Bronchial epithelial cell (primary cell): ENCODE results near the gene LPO. TPM values are rescaled to one million over a fixed set of nuclear protein-coding genes. Genes with fewer than 3 reads are reported as not detected.
A peak's percentile ranks its signal among the peaks of the same experiment; 100 is the strongest.

Experiments
- DNase-seq: peaks from one replicate; pipeline ENCODE4 v3.0.0-alpha.2; 2010; ENCODE audit warnings: low read depth
- FAIRE-seq: peaks from 2 replicates; lab custom pipeline; 2011; peaks lifted over from hg19 to GRCh38; lab: Jason Lieb, UNC
- H3K27me3 ChIP-seq: 2 replicates; pipeline ENCODE4 v1.5.1; 2011; ENCODE audit warnings: low read length; ENCODE audit not compliant: control insufficient read depth, insufficient read depth
- H3K36me3 ChIP-seq: 2 replicates; pipeline ENCODE4 v1.5.1; 2011; ENCODE audit warnings: low read length; ENCODE audit not compliant: control insufficient read depth, insufficient read depth
- H3K4me3 ChIP-seq: 2 replicates; pipeline ENCODE4 v1.5.1; 2011; ENCODE audit warnings: mild to moderate bottlenecking, low read depth, low read length, control low read depth
- total RNA-seq: library from RNA; depleted of rRNA; stranded (reverse); fragments of >200 nt; gene quantifications from 2 replicates; pipeline ENCODE4 v1.2.1, GENCODE V29; 2014
- TF ChIP-seq, protein P1 (sequence below): IDR thresholded peaks from 2 replicates; pipeline ENCODE4 v1.5.1; 2011; ENCODE audit warnings: mild to moderate bottlenecking, moderate library complexity, low read length, control low read depth, inconsistent platforms; ENCODE audit not compliant: insufficient read depth, severe bottlenecking

The LPO gene
- total RNA-seq, 1 donor from 2014 or later = not detected

- TF ChIP-seq, protein P1, sequence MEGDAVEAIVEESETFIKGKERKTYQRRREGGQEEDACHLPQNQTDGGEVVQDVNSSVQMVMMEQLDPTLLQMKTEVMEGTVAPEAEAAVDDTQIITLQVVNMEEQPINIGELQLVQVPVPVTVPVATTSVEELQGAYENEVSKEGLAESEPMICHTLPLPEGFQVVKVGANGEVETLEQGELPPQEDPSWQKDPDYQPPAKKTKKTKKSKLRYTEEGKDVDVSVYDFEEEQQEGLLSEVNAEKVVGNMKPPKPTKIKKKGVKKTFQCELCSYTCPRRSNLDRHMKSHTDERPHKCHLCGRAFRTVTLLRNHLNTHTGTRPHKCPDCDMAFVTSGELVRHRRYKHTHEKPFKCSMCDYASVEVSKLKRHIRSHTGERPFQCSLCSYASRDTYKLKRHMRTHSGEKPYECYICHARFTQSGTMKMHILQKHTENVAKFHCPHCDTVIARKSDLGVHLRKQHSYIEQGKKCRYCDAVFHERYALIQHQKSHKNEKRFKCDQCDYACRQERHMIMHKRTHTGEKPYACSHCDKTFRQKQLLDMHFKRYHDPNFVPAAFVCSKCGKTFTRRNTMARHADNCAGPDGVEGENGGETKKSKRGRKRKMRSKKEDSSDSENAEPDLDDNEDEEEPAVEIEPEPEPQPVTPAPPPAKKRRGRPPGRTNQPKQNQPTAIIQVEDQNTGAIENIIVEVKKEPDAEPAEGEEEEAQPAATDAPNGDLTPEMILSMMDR = no peak
- DNase-seq = no peak
- Histone ChIP-seq H3K36me3 (no peaks in the 10 kb centered on the region), H3K4me3 (no peak overlapping the region), H3K27me3 (peaks cover 2% of the 10 kb centered on the region)
- FAIRE-seq = peak; percentile 89
Measured at GRCh38 chr17:58236394-58236793, 2.0 kb upstream of the LPO start.

- H3K36me3 ChIP-seq = no peaks in the 10 kb centered on the region
- no peak for FAIRE-seq
- H3K27me3 ChIP-seq = peaks cover 16% of the 10 kb centered on the region
- no peak for DNase-seq
- H3K4me3 ChIP-seq = no peak overlapping the region
- TF ChIP-seq, protein P1 = no peak
Measured at GRCh38 chr17:58239987-58240386, 1.6 kb downstream of the LPO start.

DNA sequence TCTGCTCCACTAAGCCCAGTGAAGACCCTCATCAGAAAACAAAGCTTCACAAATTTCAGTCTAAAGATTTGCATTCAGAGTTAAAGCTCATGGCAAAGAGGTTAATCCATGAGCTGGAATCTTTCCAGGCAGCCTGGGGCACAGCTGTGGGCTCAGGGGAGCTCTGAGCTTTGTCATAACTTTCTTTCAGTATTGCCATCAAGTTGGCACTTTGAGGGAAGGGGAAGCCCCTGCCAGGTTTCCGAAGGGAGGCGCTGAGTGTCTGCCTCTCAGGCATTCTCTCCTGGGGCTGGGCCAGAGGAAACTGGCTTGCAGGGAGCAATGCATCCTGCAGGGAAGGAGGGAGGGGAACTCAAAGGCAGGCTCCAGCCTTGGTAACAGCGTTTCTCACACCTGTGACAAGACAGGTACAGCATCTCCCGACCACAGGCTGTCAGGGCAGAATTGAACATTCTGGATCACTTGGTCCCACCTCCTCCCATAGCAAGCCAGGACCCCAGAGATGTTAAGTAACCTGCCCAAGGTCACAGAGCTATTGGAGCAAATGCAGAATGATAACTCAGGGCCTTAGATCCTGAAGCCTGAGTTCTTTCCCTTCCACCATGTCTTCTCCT is 3.9 kb downstream of the LPO start:
- H3K27me3 ChIP-seq = peaks cover 16% of the 10 kb centered on the region
- FAIRE-seq = peak; percentile 96
- TF ChIP-seq, protein P1 = no peak

GRCh38 chr17:58244963-58245362 is 6.6 kb downstream of the LPO start:
- peaks cover 27% of the 10 kb centered on the region for H3K27me3 ChIP-seq
- H3K36me3 ChIP-seq = no peaks in the 10 kb centered on the region
- FAIRE-seq (no peak), DNase-seq (no peak)
- no peak overlapping the region for H3K4me3 ChIP-seq
- TF ChIP-seq, protein P1 = no peak

More for the DNA sequence above, 3.9 kb downstream of the LPO start:
- Histone ChIP-seq H3K36me3 (no peaks in the 10 kb centered on the region), H3K4me3 (no peak overlapping the region)
- peak; percentile 14 for DNase-seq

GRCh38 chr17:58245428-58246103 is 7.2 kb downstream of the LPO start:
- Histone ChIP-seq H3K27me3 (peaks cover 32% of the 10 kb centered on the region), H3K4me3 (no peak overlapping the region)

More at GRCh38 chr17:58245428-58246103, 7.2 kb downstream of the LPO start:
- H3K36me3 ChIP-seq = no peaks in the 10 kb centered on the region
- no peak for DNase-seq
- TF ChIP-seq, protein P1 = no peak
- no peak for FAIRE-seq
